Measurements from ENCODE around the gene CR2.
A peak's percentile ranks its signal among the peaks of the same experiment; 100 is the strongest.
"Not testable (repeated sequence)": the region's sequence is repeated elsewhere in the genome, so short reads cannot be mapped to it uniquely, and the experiment has no call there.

The CR2 gene

DNA sequence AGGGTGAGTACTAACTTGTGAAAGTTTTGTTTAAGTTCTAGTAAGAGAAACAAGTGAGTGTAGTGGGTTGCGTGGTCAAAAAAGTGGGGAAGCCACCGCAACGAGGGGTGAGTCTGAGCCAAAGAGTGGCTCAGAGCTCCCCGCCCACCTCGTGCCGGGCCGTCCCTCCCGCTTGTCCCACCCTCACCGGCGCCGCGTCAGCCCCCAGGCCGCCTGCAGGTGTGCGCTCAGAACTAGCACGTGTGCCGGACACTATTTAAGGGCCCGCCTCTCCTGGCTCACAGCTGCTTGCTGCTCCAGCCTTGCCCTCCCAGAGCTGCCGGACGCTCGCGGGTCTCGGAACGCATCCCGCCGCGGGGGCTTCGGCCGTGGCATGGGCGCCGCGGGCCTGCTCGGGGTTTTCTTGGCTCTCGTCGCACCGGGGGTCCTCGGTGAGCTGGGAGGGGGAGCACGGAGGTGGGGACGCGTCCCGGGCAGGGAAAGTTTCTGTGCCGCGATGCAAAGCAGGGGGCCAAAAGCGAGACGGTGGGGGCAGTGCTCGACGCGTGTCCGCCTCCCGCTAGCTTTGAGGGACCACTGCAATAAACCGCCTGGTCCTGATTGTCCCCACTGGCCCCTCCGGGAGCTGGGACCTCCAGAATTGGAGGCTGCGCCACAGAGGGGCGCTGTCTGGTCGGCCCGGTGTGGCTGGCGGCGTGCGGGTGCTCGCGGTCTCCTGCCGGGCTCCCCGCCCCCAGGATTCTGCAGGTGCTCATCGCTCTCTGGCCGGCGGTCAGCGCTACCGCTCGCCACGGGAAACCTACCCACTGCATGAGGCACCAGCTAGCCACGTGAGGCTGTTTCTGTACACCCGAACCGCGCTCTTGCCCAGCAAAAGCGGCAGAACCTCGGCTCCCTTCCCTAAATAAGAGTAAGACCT lies at the start of gene CR2:
Gene CR2, plus strand, starts transcription at position 283 of the 919 bp plus-strand sequence. Its CDS starts 91 bp downstream, at position 374.
- DNase-seq (ENCODE audit: low read depth, low spot score): peak; percentile 33

DNA sequence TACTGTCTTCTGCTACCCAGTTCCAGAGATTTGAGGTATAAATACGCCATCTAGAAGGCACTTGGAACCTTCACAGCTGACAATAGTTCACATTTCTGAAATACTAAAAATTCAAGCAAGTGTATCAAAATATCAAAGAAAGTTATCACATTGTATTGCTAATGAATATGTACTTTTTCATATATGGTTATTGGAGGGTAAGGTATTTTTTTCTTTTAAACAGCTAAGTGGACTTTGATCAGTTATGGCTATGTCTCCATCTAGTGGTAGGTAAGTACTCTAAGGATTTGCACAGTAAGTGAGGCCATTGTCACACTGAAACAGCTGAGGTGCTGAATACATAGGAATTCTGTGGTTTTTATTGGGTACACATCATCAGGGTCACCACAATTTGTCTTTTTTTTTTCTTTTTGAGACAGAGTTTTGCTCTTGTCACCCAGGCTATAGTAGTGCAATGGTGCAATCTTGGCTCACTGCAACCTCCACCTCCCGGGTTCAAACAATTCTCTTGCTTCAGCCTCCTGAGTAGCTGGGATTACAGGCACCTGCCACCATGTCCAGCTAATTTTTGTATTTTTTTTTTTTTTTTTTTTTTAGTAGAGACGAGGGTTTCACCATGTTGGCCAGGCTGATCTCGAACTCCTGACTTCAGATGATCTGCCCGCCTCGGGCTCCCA lies 49.1 kb upstream of the CR2 start:
- DNase-seq (ENCODE audit: low read depth, low spot score): no peak

DNA sequence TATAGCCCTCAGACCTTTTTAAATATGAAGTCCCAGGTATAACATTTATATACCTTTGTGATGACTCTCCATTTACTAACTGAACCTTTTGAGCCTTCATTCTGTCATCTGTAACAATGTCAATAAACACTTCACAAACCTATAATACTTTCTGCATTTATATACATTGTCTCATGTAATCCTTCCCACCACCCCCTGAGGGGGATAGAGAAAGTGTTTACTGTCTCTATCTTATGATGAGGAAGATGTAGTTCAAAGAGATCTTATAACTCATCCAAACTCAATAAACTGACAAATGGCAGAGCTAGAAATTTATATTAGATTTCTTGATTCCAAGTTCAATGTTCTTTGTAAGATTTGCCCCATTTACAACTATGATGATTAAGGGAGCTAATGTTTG lies 48.3 kb upstream of the CR2 start:
- no peak for DNase-seq (ENCODE audit: low read depth, low spot score)

DNA sequence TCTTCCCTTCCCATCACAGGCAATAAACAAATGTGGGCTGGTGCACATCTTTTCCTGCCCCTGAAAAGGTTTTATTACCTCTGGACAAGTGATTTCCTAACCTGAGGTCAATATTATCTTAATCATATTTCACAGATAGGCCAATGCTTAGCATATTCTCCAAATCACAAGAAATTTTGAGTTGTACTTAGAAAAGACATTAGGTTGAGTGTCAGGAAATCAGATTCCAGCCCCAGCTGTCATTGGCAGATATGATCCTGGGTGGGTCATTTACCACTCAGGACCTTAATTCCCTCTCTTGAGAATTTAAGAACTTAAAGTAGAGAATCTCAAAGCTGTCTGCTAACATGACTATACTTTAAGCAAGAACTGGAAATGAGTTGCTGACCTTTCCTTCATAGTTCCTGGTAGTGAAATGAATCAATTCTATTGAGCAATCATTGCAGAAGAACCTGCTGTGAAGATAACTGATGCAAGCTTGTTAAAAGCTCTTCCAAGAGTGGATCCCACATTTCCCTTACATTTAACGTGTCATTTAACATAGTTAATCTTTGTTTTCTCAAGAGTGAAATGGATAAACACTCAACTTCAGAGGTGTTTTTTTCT lies 46.4 kb upstream of the CR2 start:
- no peak for DNase-seq (ENCODE audit: low read depth, low spot score)

DNA sequence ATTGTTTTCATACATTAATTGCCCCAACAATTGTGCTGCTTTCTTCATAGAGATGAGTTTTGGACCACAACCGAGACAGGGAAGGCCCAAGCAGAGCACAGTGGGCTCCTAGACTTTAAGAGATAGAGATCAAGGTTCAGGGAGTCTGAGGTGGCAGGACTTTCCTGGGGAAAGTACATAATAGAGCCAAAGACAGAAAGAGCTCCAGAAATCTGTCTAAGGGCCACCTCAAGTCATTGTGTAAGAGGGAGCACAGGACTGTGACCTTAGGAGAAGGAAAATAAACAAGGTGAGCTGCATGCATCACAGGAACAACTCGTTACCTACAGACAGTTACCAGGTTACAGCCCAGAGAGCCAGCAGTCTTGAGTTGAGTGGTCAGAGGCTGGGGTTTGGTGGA lies 41.3 kb upstream of the CR2 start:
- no peak for DNase-seq (ENCODE audit: low read depth, low spot score)

DNA sequence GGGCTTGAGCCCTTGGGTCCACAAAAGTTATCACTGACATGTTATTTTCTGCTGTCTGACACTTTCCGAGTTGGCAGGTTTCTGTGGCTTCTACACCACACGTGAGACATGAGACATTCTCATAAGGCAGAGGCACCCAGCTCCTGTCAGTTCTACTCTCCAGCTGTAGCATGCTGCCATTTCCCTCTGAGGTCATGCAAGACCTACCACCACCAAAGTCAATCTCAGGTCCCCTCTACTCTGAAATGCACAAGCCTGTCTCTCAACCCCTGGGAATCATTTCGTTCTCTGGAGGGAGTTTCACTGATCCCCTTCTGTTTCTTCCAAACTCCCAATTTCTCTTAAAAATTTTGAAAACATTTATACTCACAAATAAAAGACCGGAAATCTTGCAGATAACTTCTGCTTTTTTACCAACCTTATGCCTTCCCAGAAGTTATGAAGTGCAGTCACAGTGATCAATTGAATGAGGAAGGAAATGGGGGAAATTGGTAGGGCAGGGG lies 39.5 kb upstream of the CR2 start:
- DNase-seq (ENCODE audit: low read depth, low spot score): no peak

DNA sequence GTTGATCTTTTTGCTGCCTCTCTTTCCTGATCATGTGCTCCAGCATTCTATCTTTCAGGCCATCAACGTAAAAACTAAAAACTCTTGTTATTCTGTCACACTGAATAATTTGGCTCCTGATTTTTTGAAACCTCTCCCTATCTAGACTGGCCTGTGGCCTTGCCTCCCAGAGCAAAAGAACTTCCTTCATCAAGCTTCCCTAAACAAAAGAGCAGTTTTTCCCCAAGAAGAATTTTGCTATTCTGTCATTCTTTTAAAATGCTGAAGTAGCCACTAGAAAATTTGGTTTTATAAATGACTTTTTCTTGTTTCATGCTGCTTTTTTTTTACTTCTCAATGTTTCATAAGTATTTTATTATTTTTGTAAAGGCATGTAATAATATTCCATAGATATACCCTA lies 37.1 kb upstream of the CR2 start:
- no peak for DNase-seq (ENCODE audit: low read depth, low spot score)

DNA sequence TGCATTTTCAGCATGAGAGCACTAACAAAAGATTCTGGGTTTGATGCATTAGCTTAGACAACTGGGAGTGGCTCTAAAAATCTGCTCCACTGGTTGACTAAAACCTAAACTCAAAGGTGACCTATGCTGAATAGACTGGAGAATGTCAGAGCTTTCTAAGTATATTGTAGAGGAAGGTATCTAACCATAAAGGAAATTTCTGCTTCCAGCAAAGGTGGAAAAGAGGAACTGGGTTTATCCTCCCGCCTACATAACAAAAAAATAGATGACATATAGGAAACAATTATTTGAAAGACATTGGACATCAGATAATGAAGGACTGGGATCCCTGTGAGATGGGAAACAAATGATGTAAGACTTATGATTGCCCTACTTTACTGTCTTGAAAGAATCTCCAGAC lies 35.8 kb upstream of the CR2 start:
- DNase-seq (ENCODE audit: low read depth, low spot score): no peak

DNA sequence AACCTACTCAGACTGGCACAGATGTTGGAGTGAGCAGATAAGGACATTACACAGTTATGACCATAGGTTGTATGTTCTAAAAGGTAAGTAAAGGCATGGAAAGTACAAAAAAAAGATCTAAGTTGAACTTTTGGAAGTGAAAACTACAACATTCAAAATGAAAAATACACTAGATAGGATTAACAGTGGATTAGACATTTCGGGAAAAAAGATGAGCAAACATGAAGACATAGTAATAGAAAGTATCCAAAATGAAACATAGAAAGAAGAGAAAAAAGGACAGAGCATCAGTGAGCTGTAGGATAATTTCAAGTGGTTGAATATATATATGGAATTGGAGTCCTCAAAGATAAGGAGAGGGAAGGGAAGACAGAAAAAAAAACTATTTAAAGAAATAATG lies 34.0 kb upstream of the CR2 start:
- DNase-seq (ENCODE audit: low read depth, low spot score): no peak

DNA sequence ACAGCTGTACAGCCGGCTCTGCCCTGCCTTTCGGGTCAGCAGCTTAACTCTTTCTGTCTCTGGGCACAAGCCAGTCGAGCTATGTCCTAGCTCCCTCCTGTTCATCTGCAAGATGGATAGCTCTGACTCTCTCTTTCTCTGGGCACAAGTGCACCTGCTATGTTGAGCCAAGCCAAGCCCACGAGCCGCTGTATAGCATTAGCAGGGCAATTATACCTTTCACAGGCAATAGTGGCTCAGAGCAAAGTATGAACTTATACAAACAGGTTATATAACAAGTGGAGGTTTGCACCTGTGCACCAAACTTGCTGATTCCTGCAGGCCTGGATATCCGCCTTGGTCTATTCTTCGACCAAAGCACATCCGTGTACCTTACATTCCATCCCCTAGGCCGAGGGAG lies 33.0 kb upstream of the CR2 start:
- DNase-seq (ENCODE audit: low read depth, low spot score): no peak

DNA sequence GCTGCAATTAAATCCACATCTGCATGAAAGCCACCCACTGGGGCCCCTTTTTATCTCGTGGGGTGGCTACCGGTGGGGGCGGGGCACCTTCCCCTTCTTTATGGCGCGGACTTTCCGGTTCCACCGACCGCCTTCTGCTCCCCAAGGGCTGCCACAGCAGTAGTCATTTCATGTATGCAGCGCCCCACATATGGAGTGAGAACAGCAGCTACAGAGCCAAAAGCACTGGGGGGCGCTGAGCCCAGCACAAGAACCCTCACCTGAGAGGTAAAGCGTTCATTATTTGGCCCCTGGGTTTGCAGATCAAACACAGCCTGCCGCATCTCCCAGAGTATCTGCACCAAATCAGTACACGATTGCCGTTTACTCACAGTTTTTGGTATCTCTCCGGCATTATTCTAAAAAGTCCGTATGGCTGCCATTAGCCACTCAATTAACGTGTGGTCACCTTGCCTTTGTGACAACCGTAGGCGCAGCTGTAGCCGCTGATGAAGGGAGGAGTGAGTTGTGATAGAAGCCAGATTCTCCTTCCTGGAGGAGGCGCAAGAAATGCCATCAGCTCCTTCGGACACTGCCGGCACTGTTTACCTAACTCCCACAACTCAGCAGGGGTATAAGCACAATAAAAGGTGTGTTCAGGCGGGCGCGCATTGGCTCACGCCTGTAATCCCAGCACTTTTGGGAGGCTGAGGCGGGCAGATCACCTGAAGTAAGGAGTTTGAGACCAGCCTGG lies 30.4 kb upstream of the CR2 start:
- DNase-seq (ENCODE audit: low read depth, low spot score): no peak

DNA sequence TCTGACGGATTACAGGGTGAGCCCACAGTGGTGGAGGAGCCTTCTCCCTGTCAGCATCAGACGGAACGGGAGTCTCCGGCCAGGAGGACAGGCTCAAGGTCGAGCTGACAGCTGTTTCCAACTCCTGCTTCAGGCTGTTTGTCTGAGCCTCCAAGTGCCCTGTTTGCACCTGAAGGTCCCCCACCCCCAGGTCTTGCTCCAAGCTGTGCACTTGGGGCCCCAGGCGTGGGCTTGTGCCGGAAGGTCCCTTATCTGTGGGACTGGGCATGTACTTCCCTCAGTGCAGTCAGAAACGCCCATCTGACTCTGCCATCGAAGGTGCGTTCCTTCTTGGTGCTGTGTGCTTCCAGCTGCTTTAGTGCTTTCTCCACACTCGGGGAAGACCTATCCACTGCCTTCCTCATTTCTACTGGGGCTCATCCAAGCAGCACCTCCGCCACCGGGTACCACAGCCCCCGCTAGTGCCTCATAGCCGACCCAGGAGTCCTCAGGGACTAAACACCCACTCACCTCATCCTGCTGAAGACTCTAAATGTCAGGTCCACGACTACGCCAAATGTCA lies 29.5 kb upstream of the CR2 start:
- DNase-seq (ENCODE audit: low read depth, low spot score): no peak

DNA sequence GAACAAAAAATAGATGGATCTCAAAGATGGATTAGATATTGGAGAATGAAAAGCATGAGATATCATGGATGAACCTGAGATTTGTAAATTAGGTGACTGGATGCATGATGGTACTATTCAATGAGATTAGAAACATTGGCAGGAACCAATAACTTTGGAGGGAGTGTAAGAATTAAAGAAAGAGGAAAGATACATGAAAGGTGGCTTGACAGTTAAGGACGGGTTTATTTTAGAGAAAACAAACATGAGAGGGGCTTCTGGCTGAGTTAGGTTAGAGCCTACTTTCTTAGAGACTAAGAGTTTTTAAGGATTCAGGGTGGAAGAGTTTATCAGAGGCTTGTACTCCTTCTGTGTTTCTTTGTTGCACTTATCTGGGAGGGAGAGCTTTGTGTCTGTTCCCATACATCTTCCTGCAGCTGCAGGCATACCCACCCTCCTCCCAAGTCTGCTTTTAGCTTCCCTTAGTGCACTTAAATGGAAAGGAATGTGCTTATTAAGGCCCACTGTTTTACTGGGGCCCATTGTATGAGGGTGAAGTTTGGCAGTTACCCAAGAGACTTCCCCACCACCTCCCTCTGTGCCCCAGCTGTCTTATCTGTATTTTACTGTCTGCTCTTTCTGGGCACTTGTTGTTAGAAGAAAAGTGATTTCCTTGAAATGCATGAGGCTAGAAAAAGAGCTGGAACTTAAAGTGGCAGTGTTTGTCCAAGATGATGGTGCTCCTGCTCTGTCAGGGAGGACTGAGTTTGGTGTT lies 26.1 kb upstream of the CR2 start:
- no peak for DNase-seq (ENCODE audit: low read depth, low spot score)

DNA sequence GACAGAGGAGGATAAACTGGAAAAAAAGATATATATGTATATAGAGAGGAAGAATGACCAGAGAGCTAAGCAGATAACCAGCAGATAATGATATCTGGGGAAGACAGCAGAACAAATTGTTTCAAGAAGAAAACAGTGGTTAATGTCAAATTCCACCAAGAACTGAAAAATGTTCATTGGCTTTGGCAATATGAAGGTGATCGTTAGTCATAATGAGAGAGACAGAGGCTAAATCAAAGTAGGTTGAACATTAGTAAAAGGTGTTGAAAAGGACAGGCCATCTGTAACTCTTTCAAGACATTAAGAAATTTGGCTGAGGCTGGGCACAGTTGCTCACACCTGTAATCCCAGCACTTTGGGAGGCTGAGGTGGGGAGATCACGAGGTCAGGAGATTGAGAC lies 25.3 kb upstream of the CR2 start:
- no peak for DNase-seq (ENCODE audit: low read depth, low spot score)

DNA sequence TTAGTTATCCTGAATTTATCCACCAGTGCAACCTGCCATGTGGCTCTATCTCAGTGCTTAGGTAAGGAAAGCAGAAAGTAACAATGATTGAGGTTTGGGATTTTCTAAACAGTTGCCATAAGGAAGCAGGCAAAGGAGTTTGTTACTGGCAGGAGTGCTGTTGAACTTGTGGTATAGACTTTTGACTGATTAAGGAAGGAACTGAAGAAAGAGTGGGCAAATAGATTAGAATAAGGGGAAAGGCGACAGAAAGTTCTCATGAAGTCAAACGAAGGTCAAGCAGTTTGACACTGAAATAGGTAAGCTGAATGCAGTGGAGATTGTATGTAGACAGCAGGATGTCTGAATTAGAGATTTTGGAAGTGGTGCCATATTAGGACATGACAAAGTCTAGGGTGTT lies 24.2 kb upstream of the CR2 start:
- DNase-seq (ENCODE audit: low read depth, low spot score): no peak

DNA sequence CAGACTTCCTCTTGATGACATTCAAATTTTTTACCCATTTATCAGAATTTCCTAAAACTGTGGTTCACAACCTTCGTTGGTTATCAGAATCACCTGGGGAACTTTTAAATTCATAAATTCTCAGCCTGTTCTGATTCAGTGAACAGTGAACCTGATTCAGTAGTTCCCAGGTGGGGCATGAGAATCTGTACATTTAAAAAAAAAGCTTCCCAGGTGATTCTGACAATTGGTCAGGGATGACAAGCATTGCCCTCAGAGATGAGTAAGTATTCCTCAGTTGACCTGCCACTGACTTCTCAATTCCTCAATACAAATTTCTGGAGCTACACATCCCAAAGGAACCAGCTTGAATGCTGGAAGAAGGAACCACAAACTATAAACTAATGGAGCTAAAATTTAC lies 23.5 kb upstream of the CR2 start:
- no peak for DNase-seq (ENCODE audit: low read depth, low spot score)

DNA sequence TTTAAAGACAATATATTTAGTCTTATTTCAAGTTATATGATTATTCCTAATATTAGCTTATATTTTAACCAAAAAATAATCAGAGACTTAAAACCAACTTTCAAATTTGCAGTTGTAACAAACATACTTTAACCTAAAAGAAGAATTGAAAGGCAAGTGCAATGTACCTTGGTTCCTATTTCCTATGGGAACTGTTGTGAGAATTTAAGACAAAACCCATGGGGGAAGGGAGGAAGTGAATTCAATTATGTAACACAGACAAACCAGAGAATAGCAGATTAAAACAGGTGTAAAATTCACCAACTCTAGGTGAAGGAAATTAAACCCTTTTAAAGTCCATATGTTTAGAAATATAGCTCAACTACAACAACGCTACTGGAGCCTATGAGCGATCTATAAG lies 22.6 kb upstream of the CR2 start:
- DNase-seq (ENCODE audit: low read depth, low spot score): no peak

DNA sequence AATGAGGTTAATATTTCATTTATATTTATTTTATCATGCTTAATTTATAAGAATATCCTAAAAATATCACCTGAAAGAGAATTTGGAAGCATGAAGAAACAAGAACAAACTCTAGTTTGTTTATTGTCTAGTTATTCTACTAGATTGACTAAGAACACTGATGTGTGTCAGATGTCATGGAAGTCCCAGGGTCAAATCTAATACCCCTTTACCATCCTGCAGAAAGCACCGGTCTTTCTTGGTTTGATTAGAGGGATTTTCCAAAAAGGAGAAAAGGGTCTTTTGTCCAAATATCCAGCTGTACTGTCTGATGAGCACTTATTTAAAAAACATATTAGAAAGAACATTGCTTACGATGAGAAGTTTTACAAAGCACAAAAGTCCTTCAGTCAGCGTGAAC lies 20.7 kb upstream of the CR2 start:
- DNase-seq (ENCODE audit: low read depth, low spot score): no peak

DNA sequence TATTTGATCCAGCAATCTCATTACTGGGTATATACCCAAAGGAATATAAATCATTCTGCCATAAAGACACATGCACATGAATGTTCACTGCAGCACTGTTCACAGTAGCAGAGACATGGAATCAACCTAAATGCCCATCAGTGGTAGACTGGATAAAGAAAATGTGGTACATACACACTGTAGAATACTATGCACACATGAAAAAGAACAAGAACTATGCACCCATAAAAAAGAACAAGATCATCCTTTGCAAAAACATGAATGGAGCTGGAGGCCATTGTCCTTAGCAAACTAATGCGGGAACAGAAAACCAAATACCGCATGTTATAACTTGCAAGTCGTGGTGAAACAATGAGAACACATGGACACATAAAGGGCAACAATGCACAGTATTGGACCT lies 17.4 kb upstream of the CR2 start:
- not testable (repeated sequence) for DNase-seq (ENCODE audit: low read depth, low spot score)

DNA sequence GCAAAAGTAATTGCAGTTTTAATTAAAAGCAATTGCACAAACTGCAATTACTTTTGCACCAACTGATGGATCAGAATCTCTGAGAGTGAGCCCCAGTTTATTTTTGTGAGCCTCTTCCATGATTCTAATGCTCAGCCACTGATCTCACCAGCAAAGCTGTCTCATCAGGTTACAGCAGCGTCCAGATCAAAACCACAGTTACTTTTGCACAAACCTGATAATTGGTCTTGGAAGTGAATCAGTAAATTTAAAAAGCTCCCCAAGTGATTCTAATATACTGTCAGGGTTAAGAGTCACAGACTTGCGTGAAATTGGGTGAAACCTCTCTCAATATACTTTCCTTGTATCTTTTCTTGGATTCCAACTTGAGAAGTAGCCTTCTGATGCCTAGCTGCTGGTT lies 13.5 kb upstream of the CR2 start:
- no peak for DNase-seq (ENCODE audit: low read depth, low spot score)

Data from iPS DF 19.7 (cell line).